NCI-H345 treated with DMSO at 0.1 percent for 48 hours (cell line): ENCODE results near the gene CST1.
A peak's percentile ranks its signal among the peaks of the same experiment; 100 is the strongest.
"Not testable (repeated sequence)": the region's sequence is repeated elsewhere in the genome, so short reads cannot be mapped to it uniquely, and the experiment has no call there.

Source experiments
- DNase-seq: peaks from one replicate; lab custom pipeline; 2025; ENCODE audit not compliant: unreplicated experiment; lab: John Stamatoyannopoulos, UW

CST1 gene, protein sequence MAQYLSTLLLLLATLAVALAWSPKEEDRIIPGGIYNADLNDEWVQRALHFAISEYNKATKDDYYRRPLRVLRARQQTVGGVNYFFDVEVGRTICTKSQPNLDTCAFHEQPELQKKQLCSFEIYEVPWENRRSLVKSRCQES

DNA sequence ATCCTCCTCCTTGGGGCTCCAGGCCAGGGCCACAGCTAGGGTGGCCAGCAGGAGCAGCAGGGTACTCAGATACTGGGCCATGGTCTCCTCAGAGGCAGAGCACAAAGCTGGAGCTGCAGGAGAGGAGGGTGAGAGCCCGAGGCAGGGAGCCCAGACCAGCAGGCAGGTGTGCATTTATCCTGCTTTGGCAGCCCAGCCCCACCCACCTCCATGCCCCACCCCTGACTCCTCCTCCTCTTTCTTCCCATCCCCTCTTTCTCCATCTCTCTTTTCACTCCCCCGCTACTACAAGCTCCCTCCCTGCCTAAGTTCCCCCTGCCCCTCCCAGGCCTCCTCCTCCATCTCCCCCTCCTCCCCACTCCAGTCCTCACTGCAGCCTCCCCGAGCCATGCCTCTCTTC, at the start of gene CST1:
Gene CST1, minus strand, starts transcription at position 150 of the 400 bp plus-strand sequence. Its CDS starts 69 bp downstream, at position 81.
- DNase-seq: not testable (repeated sequence)

DNA sequence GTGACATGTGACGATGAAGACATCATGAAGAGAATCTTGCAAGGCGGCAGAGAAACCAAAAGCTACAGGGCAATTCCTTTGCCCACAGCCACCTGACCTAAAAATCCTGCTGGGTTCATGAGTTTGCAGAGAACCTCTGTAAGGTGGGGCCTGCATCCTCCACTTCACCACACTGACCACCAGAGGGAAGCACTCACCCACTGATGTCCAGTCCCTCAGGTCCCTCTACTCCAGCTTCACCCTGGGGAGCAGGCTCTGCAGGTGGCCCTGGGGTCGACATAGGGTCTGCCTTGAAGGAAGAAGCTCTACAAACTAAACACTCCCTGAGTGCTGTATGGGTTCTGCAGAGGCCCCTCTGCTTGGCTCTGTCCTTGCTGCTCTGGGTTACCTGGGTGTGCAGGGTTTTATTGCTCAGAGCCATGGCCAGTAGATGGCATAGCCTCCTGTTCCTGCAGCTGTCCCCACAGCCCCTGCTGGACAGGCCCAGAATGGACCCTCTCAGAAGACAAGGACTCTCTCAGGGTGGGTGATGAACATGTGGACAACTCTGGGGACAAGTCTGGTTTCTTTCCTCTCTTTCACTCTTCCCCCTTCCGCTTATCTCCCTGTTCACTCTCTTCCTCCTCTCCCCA, 48.6 kb upstream of the CST1 start:
- DNase-seq: peak; percentile 40

DNA sequence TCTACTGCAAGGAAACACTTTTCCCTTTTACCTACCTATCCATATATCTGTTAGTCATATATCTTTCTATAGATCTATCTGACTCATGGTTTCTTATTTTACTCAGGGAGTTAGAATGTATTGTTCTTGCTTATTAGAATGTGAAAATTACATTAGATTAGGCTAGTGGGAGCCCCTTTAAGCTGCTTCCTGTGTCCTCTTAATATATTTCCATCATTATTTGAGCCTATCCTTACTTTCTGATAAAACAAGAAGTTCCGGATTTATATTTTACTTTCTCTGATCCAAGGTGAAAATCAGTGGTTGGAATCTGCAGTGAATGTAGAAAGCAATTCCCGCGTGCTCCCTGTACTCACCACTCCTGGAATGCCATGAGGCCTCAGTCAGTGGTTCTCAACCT, 44.8 kb upstream of the CST1 start:
- DNase-seq: no peak

DNA sequence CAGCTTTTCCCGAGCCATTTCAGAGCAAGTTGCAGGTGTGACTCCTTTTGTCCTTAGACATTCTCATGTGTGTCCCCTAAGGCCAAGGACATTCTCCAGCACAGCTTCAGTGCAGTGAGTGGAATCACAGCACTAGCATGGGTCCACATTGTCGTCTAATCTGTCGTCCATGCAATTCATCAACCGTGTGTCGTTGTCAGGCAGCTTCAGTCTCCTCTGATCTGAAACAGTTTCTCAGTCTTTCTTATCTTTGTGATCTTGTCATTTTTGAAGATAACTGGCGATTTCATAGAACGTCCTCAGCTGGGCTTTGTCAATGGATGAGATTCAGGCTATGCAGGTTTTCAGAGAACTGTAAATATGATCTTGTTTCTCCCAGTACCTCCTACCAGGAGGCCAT, 44.1 kb upstream of the CST1 start:
- no peak for DNase-seq

DNA sequence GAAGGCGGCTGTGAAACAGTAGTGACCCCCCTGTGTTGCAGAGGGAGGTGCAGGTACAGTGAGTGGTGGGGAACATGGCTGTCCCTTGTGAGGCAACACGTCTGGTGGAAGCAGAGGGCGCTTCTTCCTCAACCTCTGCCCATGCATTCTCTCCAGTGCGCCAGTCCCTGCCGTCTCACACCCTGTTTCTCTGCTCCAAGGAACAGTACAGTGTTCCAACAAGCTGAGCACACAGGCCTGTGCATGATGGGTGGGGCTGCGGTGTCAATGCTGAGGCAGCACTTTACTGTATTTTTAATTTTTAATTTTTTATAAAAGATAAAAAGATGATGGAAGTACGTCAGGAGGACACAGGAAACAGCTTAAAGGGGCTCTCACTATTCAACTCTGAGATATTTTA, 43.3 kb upstream of the CST1 start:
- DNase-seq: no peak

DNA sequence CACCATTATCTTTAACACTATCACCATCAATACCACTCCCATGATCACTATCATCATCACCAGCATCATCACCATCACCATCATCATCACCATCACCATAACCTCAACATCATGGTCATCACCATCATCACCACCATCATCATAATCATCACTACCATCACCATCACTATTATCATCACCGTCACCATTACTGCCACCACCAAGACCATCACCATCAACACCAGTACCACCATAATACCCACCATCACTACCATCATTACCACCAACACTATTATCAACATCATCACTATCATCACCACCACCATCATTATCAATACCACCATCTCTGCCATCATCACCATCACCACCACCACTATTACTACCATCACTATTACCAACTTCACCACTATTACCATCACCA, 32.7 kb upstream of the CST1 start:
- DNase-seq: no peak

DNA sequence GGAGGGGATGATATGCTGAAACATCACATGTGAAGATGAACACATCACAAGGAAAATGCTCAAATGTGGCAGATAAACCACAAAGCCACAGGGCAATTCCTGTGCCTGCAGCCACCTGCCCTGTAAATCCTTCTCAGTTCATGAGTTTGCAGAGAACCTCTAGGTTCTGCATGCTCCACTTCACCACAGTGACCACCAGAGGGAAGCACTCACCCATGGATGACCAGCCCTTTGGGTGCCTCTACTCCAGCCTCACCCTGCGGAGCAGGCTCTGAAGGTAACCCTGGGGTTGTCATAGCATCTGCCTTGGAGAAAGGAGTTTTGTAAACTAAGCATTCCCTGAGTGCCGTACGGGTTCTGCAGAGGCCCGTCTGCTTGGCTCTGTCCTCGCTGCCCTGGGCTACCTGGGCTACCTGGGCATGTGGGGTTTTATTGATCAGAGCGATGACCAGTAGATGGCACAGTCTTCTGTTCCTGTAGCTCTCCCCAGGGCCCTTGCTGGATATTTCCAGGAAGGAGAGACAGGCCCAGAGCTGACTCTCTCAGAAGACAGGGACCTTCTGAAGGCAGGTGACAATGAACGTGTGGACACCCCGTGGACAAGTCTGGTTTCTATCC, 31.7 kb upstream of the CST1 start:
- peak; percentile 2 for DNase-seq

DNA sequence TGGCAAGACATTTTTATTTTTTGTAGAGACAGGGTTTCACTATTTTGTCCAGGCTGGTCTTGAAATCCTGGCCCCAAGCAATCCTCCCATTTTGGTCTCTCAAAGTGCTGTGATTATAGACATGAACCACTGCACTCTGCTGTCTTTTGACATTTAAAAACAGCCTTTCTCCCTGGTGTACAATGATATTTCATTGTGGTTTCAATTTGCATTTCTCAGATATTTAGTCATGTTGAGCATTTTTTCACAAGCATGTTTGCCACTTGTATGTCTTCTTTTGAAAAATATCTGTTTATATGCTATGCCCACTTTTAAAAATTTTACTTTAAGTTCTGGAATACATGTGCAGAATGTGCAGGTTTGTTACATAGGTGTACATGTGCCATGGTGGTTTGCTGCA, 27.9 kb upstream of the CST1 start:
- not testable (repeated sequence) for DNase-seq

DNA sequence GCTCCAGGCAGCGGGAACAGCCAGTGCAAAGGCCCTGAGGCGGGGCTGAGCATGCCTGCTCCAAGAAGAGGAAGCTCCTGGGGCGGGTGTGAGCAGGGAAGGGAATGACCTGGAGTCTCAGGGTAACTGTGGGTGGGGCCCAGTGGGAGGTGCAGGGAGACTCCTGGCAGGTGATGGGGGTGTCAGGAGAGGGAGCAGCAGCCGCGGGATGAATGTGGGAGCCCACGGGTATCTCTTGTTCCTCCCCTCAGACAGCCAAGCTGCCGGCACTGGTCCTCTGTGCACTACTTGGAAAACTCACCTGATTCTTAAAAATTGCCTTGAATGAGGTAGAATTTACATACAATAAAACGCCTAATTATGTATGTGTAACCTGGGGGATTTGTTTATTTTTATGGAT, 26.6 kb upstream of the CST1 start:
- DNase-seq: not testable (repeated sequence)

DNA sequence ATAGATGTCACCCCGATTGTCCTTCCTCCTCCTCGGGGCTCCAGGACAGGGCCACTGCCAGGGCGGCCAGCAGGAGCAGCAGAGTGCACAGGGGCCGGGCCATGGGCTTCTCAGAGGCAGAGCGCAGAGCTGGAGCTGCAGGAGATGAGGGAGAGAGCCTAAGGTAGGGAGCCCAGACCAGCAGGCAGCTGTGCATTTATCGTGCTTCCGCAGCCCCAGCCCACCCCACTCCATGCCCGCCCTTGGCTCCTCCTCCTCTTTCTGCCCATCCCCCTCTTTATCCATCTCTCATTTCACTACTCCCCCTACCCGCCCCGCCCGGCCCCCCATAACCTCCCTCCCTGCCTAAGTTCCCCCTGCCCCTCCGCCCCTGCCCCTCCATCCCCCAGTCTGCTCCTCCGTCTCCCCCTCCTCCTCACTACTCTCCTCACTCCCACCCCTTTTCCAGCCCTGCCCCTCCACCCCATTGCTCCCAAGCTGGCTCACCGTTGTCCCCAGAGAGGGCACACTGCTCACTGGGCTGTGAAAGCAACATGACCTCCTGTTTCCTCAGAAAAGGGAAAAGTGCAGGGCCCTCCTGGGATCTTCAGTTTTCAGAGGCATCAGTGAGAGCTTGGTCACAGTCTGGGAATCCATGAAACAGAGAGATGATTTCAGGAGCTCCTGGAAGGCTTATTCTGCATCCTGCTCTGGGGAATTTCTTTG, 25.5 kb upstream of the CST1 start:
- DNase-seq: no peak

DNA sequence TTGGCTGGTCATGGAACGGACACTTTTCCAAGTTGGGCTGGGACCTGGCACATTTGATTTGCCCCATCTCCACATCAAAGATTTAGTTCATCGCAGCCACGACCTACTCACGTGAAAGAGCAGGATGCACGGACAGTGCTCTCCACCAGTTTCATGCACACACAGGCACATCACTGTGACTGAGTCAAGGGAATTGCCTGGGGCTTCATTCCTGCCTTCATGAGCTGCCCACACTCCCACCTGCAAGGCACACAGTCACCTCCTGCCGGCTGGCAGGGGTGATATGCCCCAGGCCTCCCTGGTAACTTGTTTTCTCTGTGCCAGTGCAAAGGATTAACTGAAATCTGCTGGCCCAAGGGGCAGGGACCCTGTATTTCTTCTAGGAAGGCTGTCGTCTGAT, 23.3 kb upstream of the CST1 start:
- no peak for DNase-seq

DNA sequence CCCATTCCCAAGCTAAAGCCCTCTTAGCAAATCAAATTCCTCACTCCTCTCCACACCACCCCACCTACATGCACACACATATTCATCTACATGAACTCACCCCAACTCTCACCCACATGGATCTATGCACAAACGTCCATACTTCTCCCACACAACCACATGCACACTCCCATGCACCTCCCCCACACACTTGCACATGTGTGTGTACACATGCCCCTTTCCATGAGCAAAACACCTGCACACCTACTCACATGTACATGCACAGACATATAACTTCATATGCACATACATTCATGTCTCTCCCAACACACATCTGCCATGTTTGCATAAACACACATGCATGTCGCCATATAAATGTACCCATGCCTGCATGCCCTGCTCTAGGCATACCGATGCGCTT, 22.8 kb upstream of the CST1 start:
- no peak for DNase-seq

DNA sequence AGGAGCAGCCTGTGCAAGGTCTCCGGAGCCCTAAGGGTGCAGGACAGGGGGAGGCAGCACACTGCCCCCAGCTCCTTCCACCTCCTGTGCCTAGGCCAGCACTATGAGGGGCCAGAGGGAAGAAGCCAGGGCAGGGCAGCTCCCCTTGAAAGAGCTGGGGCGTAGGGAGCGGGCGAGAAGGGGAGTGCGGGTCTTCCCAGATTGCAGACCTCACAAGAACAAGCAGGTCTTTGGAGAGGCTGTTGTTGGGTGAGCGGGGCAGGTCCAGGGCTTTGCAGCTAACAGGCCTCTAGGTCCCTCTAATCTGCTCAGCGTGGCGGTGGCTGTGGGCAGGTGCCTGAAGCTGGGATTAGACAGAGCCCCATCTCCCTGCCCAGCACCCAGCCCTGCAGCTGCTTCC, 22.4 kb upstream of the CST1 start:
- DNase-seq: no peak

DNA sequence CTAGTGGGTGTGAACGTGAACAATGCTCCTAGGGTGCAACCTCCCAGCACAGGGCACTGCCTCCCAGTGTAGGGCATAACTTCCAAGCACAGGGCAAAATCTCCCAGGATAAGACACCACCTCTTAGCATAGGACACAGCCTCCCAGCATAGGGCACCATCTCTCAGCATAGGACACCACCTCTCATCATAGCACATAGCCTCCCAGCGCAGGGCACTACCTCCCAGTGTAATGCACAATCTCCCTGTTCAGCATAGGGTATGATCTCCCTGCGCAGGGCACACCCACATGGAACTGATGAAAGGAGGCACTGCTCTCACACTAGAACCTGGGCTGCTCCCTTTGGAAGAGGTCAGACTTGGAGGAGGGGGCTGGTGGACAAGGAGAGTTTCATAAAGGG, 21.3 kb upstream of the CST1 start:
- no peak for DNase-seq

DNA sequence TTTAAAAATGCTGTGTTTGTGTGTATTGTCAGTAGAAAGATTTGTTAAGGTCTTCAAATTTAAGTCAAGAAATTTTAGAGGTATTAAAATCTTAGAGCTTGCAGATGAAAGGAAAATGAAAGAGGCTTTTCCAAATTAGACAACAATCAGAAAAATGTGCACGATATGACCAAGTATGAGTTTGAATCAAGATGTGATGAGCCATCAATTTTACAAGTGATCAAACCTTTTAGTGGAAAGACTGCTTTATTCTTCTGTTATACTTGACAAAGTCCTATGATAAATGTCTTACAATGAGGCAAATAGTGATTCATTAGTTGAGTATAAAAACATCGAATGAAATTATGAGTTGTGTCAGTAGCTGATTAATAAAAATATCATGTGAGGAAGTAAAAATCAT, 19.6 kb upstream of the CST1 start:
- no peak for DNase-seq

DNA sequence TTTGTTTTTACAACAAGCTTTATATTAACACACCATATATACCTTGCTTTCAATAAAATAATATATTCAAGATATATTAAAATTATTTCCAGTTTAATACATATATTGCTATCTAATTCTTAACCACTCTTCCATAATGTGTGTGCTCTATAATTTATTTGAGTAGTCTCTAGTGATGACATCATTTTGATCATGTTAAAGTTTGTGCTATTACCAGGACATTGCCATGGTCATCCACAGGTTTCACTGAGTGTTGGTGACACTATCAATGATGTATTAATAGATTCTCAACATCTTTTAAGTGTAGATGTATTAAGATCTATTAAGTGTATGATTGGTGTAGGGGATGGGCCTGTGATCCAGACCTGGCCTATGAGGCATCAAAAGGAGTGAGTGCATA, 17.8 kb upstream of the CST1 start:
- DNase-seq: not testable (repeated sequence)

DNA sequence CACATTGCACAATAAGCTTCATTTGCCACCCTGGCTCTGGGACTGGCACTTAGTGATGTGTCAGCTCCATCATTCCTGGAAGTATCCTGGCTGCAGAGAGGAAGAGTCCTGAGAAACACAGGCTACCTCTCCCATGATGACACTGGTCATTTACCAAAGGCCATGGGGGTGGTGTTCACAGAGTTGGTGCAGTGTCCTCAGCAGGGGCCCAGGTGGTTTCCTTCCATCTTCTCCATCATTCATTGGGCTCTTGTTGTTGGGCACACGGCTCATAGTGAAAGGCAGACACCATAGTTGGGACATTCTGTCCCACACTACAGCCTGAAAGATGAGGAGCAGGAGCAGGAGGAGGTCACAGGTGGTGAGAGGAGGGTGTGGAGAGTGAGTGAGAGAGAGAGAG, 15.8 kb upstream of the CST1 start:
- no peak for DNase-seq

DNA sequence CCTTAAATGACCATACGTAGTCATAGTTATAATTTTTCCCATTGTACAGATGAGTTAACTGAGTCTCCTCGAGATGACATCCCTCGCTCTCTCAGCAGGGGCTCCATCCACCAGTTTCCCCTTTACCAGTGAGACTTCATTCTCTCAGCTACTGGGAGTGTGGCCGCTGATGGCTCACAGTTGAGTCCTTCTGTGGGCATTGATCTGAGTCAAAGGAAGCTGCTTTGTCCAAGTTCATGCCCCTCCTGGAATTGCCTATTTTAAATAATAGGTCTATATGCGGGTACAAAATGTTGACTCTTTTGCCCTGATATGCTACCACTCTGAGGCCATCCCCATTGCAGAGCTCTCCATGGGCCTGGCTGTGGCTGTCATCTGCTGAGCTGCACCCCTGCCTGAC, 14.8 kb upstream of the CST1 start:
- DNase-seq: no peak

DNA sequence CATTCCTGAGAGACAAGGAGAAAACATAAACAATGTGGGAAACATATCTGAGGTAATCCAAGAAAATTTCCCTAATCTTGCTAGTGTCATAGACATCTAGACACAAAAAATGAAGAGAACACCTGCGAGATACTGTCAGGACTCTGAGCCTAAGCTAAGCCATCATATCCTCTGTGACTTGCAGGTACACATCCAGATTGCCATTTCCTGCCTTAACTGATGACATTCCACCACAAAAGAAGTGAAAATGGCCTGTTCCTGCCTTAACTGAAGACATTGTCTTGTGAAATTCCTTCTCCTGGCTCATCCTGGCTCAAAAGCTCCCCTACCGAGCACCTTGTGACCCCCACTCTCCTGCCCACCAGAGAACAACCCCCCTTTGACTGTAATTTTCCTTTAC, 13.9 kb upstream of the CST1 start:
- DNase-seq: not testable (repeated sequence)

DNA sequence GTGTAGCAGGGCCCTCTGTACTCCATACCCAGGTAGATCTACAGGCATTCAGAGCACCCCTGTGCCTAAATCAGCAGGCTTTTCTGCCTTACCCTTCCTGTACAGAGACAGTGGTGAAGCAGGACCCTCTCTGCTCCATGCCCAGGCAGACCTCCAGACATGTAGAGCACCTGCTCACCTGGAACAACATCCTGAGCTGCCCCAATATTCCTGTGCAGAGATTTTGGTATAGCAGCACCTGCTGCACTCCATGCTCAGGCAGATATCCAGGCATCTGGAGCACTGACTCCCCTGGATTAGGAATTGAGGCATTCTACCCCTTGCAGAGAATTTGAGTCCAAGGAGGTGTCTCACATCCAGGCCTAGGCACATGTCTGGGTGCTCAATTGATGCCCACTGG, 12.6 kb upstream of the CST1 start:
- no peak for DNase-seq

DNA sequence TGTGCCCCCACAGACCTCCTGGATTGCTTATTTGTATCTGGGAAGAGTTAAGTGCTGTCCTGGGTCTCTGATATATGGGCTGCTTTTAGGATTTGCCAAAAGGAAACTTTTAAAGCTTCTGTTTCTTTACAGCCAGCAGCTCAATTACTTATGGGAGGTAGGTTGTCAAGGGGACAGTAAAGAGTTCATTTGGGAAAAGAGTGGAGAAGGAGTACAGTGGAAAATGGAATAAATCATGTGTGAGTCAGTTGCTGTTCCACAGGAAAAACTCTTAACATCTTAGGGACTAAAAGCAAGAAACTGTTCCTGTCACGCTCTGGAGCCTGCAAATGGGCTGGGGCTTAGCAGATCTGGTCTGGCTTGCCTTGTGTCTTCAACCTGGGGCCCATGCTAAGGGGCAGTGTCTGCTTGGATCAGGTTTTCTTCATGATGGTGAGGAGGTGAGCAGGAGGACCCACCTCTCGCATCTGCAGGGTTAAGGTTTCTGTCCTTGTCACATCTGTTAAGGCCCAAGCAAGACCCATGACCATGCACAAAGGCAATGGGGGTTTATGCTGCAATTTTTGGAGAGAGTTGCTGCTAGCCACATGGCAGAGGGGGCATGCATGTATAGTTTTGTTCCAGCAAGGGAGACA, 8.7 kb upstream of the CST1 start:
- no peak for DNase-seq

DNA sequence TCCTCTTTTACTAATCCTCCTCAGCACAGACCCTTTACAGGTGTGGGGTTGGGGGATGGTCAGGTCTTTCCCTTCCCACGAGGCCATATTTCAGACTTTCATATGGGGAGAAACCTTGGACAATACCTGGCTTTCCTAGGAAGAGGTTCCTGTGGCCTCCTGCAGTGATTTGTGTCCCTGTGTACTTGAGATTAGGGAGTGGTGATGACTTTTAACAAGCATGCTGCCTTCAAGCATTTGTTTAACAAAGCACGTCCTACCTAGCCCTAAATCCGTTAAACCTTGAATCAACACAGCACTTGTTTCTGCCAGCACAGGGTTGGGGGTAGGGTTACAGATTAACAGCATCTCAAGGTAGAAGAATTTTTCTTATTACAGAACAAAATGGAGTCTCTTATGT, 6.1 kb upstream of the CST1 start:
- not testable (repeated sequence) for DNase-seq
